ENCODE results near the gene PLET1.
A peak's percentile ranks its signal among the peaks of the same experiment; 100 is the strongest.

The PLET1 gene, protein sequence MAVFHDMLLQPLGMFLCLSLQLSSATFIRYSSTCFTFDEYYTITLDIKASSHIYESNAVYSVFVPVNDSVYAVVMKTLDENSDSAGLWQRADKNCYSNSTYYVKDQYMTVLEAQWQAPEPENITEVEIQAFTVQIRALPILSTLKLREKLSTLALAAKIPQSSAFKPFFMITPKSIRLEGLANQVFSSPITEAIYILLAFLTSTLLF

DNA sequence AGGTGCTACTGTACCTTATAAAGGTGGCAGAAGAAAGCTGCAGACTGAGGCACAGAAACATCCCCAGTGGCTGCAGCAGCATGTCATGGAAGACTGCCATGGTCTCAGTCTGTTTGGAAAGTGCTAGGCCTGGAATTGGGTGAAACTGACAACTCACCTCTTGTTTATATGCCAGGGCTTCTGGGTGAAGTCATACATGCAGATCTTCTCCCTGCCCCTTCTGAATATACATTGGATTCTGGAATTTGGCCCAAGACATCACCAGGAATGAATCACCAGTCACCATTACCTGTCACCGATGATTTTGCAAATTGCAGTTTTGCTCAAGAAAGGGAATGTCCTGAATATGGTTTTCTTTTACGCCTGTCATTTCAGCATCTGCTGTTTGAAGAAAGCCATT, at the start of gene PLET1:
TSS of gene PLET1 (minus strand) at position 371 of the 400 bp plus-strand sequence. CDS start at position 100, 271 bp downstream.
- no peak for DNase-seq

DNA sequence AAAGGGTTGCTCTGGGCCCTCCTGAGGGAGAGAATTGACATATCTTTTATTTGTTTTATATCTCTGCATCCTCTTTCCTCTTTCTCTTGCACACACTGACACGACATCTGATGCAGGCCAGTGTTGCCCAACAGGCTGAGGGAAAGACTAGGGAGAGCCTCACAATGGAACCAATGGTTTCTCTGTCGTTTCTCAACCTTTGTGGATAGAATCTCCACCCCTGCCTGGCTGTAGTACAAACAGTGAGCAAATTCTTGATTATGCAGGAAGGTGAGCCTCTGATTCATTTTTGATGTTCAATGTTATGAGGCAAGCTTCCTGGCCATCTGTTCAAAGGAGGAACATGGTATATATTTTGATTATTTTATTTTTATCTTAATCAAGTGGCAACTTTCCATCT, 49.8 kb upstream of the PLET1 start:
- DNase-seq = no peak

DNA sequence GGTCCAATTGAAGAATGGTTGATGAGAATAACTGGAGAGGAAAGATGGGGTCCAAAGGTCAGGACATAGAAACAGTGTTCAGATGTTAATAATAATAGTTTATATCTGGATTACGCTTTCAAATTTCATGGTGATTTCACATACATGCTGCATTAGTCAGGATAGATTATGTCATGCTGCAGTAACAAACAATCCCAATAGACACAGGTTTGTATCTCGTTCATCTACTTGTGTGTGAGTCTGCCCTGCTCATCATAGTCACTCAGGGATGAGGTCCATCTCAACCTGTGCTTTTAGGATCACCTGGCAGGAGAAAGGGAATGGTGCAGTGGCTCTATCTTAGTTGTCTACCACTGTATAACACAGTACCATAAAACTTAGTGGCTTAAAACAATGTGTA, 48.0 kb upstream of the PLET1 start:
- DNase-seq = no peak

DNA sequence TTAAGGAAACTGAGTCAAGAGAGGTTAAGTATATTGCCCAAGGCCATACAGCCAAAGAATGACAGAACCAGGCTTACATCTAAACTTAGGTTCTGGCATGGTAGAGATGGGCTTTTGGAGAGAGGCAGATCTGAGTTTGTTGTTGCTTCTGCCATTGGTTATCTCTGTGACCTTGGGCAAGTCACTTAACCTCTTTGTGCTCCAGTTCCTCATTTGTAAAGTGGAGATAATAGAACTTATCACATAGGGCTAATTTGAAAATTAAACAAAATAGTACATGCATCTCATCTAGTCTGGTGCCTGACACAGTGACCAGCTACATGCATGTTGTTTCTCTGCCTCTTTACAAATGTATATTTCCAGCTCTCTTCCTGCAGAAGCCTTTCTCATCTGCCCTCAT, 47.0 kb upstream of the PLET1 start:
- DNase-seq = no peak

DNA sequence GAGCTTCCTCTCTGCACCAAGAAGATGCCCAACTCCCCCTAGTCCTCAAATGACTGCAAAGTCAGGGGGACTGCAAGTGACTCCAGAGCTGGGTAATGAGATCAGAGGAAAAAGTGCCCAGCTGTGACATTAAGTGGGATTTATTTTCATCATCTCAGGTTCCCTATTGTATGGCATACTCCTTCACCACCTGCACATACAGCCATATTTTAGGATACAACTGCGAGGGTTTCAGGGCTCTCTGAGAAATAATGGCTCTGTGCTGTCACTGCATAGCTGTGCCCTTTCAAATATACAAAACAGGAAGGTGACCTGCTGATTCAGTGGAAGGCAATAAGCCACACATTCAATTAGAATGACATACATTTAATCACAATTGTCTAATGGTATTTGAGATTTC, 45.6 kb upstream of the PLET1 start:
- no peak for DNase-seq

DNA sequence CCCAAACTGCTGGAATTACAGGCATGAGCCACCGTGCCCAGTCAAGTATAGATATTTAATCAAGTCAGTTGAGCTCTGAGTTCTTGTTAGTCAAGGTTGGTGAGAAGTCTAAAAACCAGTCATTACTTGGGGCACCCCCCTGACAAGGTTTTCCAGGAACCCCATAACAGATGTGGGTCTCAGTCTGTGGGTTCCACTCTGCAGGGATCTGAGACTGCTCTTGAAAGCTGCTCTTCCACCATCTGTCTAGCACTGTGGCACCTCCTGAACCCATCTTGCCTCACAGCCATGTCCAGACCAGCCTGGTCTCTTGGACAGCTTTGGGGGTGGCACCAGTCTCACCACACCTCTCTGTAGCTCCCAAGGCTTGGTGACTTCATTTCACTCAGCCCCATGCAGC, 44.3 kb upstream of the PLET1 start:
- DNase-seq = no peak

DNA sequence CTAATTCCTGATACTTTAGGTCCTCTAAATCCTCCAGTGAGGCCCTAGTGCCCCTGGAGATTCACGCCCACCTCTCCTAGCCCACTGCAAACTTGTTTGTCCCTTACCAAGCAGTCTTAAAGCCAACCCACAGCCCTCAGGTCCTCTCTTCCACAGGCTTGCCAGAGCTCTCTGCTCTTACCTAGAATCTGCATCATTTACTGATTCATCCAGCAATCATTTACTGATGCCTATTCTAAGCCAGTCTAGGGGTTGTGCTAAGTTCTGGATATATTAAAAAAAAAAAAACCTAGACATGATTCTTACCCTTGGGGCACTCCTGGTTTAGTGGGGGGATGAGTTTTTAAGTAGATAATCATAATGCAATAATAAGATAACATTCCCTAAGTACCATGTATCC, 43.0 kb upstream of the PLET1 start:
- no peak for DNase-seq

DNA sequence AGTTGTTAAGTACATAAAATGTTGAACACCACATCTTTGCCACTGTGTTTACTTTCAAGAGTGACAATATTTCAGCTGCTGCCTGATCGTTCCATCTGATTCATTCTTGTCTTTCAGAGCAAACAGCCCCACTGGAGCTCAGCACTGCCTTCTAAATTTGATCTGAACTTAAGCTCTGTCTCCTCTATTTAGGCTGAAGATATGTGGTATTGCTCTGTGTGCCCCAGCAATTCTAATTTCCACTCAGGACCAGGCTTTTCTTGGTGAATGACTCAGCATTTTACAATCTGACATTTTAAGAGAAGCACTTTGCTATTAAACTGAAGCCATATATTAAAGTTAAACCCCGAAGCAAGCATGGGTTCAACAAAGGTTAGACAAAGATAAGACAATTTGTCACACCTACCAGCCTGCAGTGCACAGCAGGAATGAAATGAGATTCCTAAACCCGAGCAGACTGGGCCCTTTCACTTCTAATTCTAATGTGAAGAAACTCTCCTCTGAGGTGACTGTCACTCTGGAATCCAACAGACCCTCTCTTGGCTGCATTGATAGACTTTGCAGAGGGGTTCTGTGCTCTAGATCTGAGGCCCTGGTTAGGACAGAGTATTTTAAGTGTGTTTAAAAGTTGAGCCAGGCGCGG, 41.7 kb upstream of the PLET1 start:
- no peak for DNase-seq

DNA sequence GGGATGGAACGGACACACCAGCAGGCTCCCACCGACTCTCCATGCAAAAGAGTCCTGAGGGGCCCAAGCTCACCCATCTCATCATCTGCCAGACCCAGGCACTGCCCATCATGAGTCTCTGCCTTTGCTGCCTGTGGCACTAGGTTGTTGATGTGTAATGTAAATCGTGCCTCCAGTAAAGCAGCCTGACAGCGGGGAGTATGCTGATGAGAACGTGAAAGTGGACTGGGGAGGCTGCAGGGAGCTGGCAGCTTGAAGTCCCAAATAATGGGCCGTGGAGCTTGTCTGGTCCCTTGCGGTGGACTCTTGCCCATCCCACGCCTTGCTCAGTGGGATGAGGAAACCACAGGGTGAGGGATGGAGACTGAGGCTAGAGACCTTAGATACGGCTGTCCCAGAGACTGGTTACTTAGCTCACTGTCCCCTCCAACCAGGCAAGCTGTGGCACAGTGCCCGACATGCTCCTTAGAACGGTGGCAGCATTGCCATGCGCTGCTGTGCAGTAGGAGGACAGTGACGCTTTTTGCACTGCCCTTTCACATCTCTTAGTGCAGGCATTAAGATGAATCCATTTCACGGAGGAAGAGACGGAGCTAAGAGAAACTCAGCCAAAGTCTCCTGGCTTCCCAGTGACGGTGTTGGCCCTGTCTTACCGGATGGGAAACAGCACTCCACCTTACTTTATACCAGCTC, 39.6 kb upstream of the PLET1 start:
- DNase-seq = no peak

DNA sequence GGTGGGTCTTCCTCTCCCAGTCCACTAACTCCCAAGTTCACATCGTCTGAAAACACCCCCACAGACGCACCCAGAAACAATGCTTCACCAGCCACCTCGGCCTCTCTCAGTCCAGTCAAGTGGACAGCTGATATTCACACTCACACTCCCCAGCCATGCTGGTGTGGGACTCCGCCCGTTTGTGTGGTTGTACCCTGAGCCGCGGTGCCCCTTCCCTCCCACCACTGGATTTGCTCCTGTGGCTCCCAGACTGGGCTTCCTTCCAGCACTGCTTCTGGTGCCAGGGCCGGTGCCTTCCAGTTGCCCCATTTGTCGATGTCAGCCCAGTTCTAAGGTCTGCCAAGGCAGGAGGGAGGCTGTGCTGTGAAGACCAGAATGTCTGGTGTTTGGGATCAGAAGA, 37.9 kb upstream of the PLET1 start:
- DNase-seq = no peak

DNA sequence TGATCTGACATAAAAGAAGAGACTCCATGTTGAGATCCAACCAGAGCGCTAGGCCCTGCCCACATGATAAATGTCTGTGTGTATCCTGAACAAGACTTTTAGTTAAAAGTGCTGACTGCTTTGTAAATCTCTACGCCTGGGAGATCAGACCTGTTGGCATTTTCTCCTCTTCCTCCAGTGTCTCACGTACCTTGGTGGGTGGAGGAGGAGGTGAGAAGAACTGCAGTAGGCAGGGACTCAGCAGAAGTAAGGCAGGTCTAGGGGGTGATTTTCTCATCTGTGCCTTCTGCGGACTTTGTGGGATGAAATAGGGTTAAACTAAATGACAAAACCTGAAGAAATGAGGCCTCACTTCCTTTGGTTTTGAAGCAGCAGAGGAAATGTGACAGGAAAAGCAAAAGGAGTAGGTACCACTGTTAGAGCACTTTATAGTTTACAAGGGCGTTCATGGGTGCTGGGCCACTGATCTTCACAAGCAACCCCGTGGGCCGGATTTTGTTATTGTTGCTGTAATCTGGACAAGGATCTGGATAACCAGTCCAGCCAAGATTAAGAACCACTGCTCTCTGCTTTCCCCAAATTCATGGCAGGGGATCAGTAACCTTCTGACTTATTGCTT, 36.7 kb upstream of the PLET1 start:
- DNase-seq = peak; percentile 80

DNA sequence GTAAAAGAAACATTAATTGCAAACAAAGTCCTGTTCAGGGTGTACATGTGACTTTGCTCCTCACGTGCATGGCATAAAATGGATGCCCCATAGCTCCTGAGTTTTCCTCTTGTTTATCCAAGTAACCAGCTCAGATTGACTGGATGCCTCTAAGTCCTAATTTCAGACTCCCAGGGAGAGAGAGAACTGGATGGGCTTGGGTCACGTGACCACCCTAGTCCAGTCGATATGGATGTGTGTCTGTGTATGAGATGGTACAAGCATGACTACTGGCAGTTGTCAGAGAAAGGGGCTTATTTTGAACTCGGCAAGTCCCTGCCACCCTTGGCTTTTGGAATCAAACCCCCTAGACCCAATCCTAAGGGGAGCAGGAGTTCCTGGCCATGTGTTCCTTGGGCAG, 35.4 kb upstream of the PLET1 start:
- DNase-seq = no peak

DNA sequence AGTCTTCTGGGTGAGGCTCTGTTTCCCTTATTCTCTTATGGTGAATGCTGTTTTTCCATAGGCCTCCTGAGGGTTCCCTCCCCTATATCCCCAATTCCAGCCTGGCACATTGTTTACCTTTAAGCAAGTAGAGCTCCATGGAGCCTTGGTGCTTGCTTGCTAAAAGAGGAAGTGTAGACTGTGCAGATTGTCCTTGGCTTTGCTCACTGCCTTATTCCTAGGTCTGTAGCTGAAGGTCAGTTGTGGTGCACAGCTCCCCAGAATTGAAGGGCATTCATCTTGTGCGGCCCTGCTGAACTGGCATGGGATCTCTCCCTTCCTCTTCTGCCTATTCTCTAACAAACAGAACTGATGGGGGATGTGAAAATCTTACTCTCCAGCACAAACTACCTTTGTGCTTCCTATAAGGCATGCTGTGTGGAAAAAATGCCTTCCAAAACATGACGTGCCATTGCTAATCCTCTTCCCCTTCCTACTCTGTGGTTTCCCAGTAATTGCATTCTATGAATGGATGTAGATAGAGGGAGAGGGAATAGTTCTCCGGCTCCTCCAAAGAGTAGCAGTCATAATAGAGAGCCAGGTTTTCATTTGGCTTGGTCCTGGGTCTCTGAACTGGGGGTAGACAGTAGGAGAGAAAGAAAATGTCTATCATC, 34.2 kb upstream of the PLET1 start:
- DNase-seq = no peak

DNA sequence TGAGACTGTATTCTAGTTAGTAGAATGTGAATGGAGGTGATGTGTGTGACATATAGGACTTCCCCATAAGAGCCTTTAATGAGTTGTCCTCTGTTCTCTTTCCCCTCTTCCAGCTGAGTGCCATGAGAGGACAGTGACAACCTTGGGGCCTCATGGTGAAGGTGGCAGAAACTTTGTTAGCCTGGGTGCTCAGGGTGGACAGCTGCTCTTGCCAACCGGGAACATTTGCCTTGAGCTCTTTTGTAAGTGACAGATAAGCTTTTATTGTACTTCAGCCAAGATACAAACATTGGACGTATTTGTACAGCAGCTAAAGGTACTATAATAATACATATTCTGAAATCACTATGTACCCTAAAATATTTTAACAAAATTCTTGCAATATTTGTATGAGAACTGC, 33.0 kb upstream of the PLET1 start:
- no peak for DNase-seq

DNA sequence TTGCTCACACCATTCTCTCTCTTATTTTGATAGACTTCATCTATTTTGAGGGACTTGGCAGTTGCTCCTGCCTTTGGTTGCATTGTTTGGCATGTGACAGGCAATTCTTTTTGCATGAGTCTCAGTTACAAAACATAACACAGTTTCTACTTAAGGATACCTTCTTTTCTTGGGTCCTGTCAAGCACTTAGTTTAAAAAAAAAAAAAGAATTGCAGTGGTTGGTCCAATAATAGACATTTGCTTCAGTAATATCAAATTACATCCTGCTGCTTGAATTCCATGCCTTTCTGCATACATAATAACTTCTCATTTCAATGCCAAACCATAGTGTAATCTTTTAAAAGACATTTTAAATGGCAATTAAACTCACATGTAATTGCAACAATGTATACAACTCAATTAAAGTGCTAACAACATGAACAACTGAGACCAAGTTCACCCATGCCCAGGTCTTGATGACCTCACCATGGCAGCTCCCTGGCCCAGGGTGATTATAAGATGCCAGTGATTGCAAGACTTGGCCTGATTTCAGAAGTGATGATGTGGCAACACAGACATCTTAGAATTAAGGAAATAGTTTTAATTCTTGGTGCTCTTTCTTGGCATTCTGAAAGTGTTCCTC, 32.2 kb upstream of the PLET1 start:
- no peak for DNase-seq

DNA sequence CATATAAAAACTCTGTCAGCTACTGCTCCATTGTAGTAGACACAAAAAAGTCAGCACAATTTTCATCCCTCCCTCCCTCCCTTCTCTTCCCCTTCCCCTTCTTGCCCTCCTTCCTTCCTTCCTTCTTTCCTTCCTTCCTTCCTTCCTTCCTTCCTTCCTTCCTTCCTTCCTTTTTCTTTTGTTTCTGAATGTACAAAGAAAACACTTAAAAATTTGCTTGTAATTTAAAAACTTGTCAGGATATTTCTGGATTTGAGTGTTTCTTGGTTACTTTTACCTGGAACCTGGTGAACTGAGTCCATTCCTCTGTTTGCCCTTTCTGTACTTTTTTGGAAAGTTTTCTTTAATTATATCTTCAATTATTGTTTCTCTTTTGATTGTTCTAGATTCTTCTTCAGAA, 31.5 kb upstream of the PLET1 start:
- DNase-seq = no peak

DNA sequence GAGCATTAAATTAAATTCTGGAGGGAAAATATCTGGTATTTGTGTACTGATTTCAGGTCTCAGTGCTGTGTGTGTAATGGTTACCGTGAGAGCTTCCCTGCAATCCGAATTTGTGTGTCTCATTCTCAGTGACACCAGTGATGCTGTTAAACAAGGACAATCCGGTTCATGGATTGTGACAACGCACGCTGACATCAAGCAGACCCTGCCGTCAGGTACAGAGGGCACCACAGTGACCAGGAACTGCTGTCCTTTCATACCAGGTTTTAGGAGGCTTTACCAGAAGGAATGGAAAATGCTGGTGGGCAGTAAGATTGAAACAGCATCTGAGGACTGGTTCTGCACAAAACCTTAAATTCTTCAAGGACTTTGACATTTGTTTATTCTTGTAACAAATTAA, 30.5 kb upstream of the PLET1 start:
- no peak for DNase-seq

DNA sequence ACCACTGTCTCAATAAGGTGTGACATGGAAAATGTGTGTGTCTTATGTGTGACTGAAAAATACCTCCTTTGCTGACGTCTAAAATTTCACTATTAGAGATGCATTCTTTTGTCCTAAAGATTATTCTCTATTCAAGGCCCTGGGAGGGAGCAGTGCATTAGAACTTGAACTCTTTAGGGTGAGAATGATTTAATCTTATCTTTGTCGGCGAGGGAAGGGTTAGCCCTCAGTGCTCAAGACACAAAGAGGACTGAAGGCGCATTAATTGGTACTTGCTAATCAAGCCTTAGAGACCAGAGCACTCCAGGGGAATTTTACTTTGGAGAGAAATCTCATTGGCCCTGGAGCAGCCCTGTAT, 29.8 kb upstream of the PLET1 start:
- no peak for DNase-seq

DNA sequence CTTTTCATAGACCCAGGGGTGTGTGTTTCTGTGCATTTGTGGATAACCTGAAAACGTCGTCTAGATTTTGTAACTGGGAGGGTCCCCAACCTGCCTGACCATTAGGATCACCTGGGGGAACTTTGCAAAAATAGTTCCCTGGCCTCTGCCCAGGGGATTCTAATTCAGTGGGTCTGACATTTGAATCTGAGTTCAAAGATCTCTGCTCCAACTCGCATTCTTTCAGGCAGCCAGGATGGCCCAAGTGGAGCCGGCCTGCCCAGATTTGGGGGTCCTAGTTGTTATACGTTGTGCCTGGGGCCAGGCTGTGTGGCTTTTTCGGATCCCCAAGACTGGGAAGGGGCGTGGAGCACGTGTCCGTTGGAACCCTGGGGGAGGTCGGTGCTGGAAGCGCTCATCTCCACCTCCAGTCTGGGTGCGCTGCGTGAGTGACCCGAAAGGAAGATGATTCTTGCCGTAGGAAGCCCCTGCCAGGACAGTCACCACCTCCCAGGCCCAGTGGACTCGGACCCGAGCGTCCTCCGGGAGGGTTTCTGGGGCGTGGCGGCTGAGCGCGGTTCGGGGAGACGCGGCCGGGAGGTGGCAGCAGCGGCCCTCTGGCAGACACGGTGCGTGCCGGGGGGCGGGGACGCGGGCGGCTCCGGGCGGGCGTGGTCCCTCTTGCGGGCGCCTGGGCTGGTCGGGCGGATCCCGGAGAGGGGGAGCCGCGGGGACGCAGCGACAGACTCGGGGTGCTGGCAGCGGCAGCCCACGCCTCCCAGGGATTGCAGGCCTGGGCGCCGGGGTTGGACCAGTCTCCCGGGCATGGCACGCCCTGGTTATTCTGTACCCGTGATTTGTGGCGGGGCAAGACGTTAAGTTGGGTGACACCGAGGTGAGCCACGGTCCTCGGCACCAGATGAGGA, 29.2 kb upstream of the PLET1 start:
- peak; percentile 88 for DNase-seq

DNA sequence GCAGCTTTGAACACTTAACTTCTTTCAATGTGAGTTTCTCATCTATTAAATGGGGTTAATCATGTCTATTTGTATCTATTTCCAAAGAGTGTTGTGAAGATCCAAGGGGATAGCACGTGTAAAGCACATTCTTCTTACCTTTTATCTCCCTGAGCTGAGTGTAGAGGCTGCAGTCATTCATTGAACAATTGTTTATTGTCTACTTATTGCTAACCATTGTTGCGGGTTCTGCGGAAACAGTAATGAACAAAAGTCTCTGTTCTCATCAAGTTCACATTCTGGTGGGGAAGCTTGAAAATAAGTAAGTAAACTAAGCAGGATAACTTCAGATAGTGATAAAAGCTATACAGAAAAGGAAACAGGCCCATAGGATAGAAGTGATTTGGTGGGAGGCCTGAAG, 27.4 kb upstream of the PLET1 start:
- DNase-seq = no peak

DNA sequence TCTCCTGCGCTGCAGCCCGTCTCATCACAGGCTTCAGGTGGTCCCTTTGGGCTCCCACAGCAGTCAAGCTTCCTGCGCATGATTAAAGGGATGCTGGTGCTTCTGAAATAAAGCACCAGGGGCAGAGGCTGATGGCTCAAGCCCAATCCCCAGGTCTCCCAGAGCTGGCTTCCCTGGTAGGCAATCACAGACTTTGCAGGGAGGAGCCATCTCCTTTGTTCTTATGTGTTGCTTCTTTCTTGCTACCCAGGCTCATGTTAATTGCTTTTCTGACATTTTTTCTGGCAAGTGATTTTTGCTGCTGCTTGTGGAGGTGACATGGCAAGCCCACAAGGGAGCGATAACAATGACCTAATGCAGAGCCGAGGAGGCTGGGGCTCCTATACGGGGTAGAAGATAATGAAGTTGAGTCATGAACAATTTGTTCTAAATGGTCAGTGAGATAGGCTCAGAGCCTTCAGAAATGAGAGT, 25.2 kb upstream of the PLET1 start:
- no peak for DNase-seq

DNA sequence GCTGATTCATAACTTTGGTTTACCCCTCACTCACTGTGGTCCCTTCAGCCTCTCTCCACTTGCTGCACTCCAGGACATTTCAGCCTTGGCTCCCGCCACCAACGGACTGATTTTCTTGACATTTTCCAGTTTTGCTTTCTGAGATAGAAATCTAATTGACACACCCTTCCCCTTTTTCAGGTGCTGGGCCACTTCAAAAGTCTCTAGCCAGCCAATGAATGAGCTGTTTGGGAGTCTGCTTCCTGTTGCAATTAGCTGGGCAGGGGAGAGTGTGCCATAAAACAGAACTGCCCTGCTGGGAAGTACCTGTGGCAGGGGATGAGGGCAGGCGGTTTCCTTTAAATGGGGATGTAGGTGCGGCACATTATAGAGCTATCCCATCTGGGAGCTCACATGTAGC, 21.1 kb upstream of the PLET1 start:
- no peak for DNase-seq
